K562 (cell line): ENCODE measurements around the gene BNC1. TPM values are rescaled to one million over a fixed set of nuclear protein-coding genes. Genes with fewer than 3 reads are reported as not detected.
A peak's percentile ranks its signal among the peaks of the same experiment; 100 is the strongest.

Source experiments
- ARID1B ChIP-seq: fragments of 450-650 bp; IDR thresholded peaks from 2 replicates; pipeline ENCODE4 v1.6.1; 2016; ENCODE audit warnings: antibody characterized with exemption, mild to moderate bottlenecking, inconsistent platforms
- ATF7 ChIP-seq: fragments of 450-650 bp; IDR thresholded peaks from 2 replicates; pipeline ENCODE4 v1.7.1; 2014; ENCODE audit warnings: mild to moderate bottlenecking, moderate library complexity
- BCL6 ChIP-seq: fragments of 250-450 bp; sonication (Bioruptor Pico); IDR thresholded peaks from 2 replicates; pipeline ENCODE4 v1.4.0; 2020
- CAMTA2 ChIP-seq: fragments of 250-450 bp; sonication (Bioruptor Pico); conservative IDR thresholded peaks from 2 replicates; pipeline ENCODE4 v1.5.1; 2022
- CBX8 ChIP-seq: fragments of 200-600 bp; sonication (generic); IDR thresholded peaks from 2 replicates; pipeline ENCODE4 v1.6.1; 2012; ENCODE audit warnings: borderline replicate concordance, mixed run types, low read depth, mild to moderate bottlenecking, moderate library complexity, mixed read lengths, low read length, control low read depth, inconsistent platforms; ENCODE audit not compliant: poor library complexity, severe bottlenecking; ENCODE audit errors: extremely low read depth
- DMBX1 ChIP-seq: fragments of 250-450 bp; sonication (Bioruptor Pico); IDR thresholded peaks from 2 replicates; pipeline ENCODE4 v1.8.0; 2022; ENCODE audit warnings: inconsistent platforms, mild to moderate bottlenecking, moderate library complexity, borderline replicate concordance
- ERF ChIP-seq: fragments of 450-650 bp; formaldehyde crosslinking; IDR thresholded peaks from 2 replicates; pipeline ENCODE4 v1.4.0; 2020; ENCODE audit warnings: mild to moderate bottlenecking, mixed read lengths
- GMEB1 ChIP-seq: fragments of 250-450 bp; sonication (Bioruptor Pico); IDR thresholded peaks from 2 replicates; pipeline ENCODE4 v1.4.0; 2020; ENCODE audit warnings: mild to moderate bottlenecking
- L3MBTL2 ChIP-seq: fragments of 450-650 bp; IDR thresholded peaks from 2 replicates; pipeline ENCODE4 v1.6.1; 2016; ENCODE audit warnings: mild to moderate bottlenecking, moderate library complexity
- MTA3 ChIP-seq: fragments of 450-650 bp; formaldehyde crosslinking; IDR thresholded peaks from 2 replicates; pipeline ENCODE4 v1.6.1; 2017; ENCODE audit warnings: mild to moderate bottlenecking, borderline replicate concordance
- NCOA2 ChIP-seq, 2 experiments: fragments of 450-650 bp; IDR thresholded peaks; 2 replicates each; pipeline ENCODE4 v1.6.1; 2018; ENCODE audit warnings: mild to moderate bottlenecking in 2 of 2, moderate library complexity in 1 of 2; ENCODE audit not compliant: partially characterized antibody in 2 of 2
- PRMT5 ChIP-seq: sonication (generic); formaldehyde crosslinking; IDR thresholded peaks from 2 replicates; pipeline ENCODE4 v1.5.0; 2020; ENCODE audit warnings: missing genetic modification reagents
- PYGO2 ChIP-seq: fragments of 450-650 bp; IDR thresholded peaks from 2 replicates; pipeline ENCODE4 v1.6.1; 2016; ENCODE audit warnings: mild to moderate bottlenecking, missing genetic modification characterization, moderate library complexity, missing compliant biosample characterization
- RBM14 ChIP-seq: fragments of 200-400 bp; formaldehyde crosslinking; IDR thresholded peaks from 2 replicates; pipeline ENCODE4 v1.6.1; 2018; ENCODE audit warnings: low read depth, mild to moderate bottlenecking, low read length, moderate library complexity, borderline replicate concordance; ENCODE audit not compliant: insufficient read depth
- RBM39 ChIP-seq: fragments of 200-400 bp; formaldehyde crosslinking; optimal IDR thresholded peaks from 2 replicates; pipeline ENCODE3; 2018; ENCODE audit warnings: low read depth, low read length
- SAP30 ChIP-seq: fragments of 200-600 bp; sonication (generic); IDR thresholded peaks from 2 replicates; pipeline ENCODE4 v1.6.1; 2012; ENCODE audit warnings: borderline replicate concordance, low read depth, mild to moderate bottlenecking, moderate library complexity, low read length, control low read depth, inconsistent platforms; ENCODE audit not compliant: insufficient read depth, poor library complexity, severe bottlenecking
- SP1 ChIP-seq: sonication (generic); formaldehyde crosslinking; IDR thresholded peaks from 2 replicates; pipeline ENCODE4 v1.8.1; 2022; ENCODE audit warnings: mild to moderate bottlenecking, missing genetic modification reagents
- SRF ChIP-seq, 2 experiments: fragments of 250-450, 450-650 bp in 1 of 2; sonication (Bioruptor Pico) in 1 of 2; sonication (generic) in 1 of 2; formaldehyde crosslinking; IDR thresholded peaks; 2 replicates each; pipeline versions ENCODE4 v1.5.0 to v1.5.1; 2020 to 2022; ENCODE audit warnings: mild to moderate bottlenecking in 1 of 2, missing genetic modification reagents in 1 of 2
- ZBTB8A ChIP-seq: fragments of 450-650 bp; IDR thresholded peaks from 2 replicates; pipeline ENCODE4 v1.6.1; 2018; ENCODE audit warnings: mild to moderate bottlenecking, moderate library complexity; ENCODE audit not compliant: partially characterized antibody
- ZFP1 ChIP-seq: fragments of 450-650 bp; formaldehyde crosslinking; IDR thresholded peaks from 2 replicates; pipeline ENCODE4 v1.4.0; 2020; ENCODE audit warnings: mild to moderate bottlenecking, mixed read lengths
- ZFX ChIP-seq: sonication (generic); formaldehyde crosslinking; IDR thresholded peaks from 2 replicates; pipeline ENCODE4 v1.8.0; 2022; ENCODE audit warnings: mild to moderate bottlenecking, missing genetic modification reagents, moderate library complexity
- ZNF165 ChIP-seq: fragments of 250-450 bp; sonication (Bioruptor Pico); IDR thresholded peaks from 2 replicates; pipeline ENCODE4 v1.4.0; 2020; ENCODE audit warnings: borderline replicate concordance
- ZNF24 ChIP-seq: fragments of 450-650 bp; IDR thresholded peaks from 2 replicates; pipeline ENCODE4 v1.6.1; 2016
- ZNF551 ChIP-seq: fragments of 250-450 bp; sonication (Bioruptor Pico); IDR thresholded peaks from 2 replicates; pipeline ENCODE4 v1.5.0; 2021; ENCODE audit warnings: mild to moderate bottlenecking, moderate library complexity
- ZNF717 ChIP-seq: fragments of 250-450 bp; sonication (Bioruptor Pico); IDR thresholded peaks from 2 replicates; pipeline ENCODE4 v1.5.0; 2021
- polyA plus RNA-seq, 8 experiments: library from polyadenylated mRNA; depleted of rRNA in 4 of 8; stranded (reverse) in 5 of 8; unstranded in 3 of 8; fragments of >200 nt; fragmentation: Nextera tagmentation in 2 of 8; fragmentation: Illumina TruSeq in 1 of 8; extraction: Ambion mirVana in 2 of 8; extraction: Trizol in 1 of 8; gene quantifications; 2 replicates each; pipeline versions ENCODE4 v1.2.1 to v1.2.3, GENCODE V29; 2011 to 2014; ENCODE audit warnings: inconsistent platforms in 1 of 8, missing spikeins in 1 of 8
- total RNA-seq, 7 experiments: library from RNA; depleted of rRNA in 6 of 7; stranded (reverse); fragments of >200 nt in 6 of 7; fragmentation: Illumina TruSeq in 2 of 7; extraction: Trizol in 2 of 7; gene quantifications; 2 replicates each; pipeline versions ENCODE4 v1.2.1 to v1.2.3, GENCODE V29; 2011 to 2021; ENCODE audit warnings: low replicate concordance in 1 of 7
- TF ChIP-seq, protein P1 (sequence below): fragments of 200-800 bp; sonication (Bioruptor generic); IDR thresholded peaks from 2 replicates; pipeline ENCODE4 v1.6.1; 2017; ENCODE audit warnings: missing genetic modification characterization, missing compliant biosample characterization

BNC1 gene
- total and polyA plus RNA-seq, 9 of the 15 experiments (the other 6 are each of a cell fraction or from before 2014, with no cell fraction given), result not detected

- TF ChIP-seq ZFX (CRISPR knock-in tag) (no peak), ATF7 (no peak), SAP30 (no peak), SRF (CRISPR knock-in tag; IDR thresholded peaks at IDR 0.05) (no peak), PYGO2 (no peak), RBM39 (no peak), SP1 (no peak), ZNF717 (CRISPR knock-in tag) (no peak), ZNF551 (no peak), GMEB1 (CRISPR knock-in tag) (no peak), ZNF24 (no peak), BCL6 (no peak), PRMT5 (CRISPR knock-in tag) (no peak), RBM14 (no peak), ZBTB8A (no peak), ARID1B (no peak), ERF (0 out of 2 replicates have a peak, but pooled peaks have one; percentile 63), CAMTA2 (CRISPR knock-in tag) (no peak), L3MBTL2 (no peak), MTA3 (0 out of 2 replicates have a peak, but pooled peaks have one; percentile 33), ZFP1 (CRISPR knock-in tag) (no peak), NCOA2 (IDR thresholded peaks at IDR 0.05; ENCODE audit: partially characterized antibody in 2 of 2) (no peak), ZNF165 (no peak), DMBX1 (CRISPR knock-in tag) (no peak), CBX8 (no peak)
- TF ChIP-seq, protein P1, sequence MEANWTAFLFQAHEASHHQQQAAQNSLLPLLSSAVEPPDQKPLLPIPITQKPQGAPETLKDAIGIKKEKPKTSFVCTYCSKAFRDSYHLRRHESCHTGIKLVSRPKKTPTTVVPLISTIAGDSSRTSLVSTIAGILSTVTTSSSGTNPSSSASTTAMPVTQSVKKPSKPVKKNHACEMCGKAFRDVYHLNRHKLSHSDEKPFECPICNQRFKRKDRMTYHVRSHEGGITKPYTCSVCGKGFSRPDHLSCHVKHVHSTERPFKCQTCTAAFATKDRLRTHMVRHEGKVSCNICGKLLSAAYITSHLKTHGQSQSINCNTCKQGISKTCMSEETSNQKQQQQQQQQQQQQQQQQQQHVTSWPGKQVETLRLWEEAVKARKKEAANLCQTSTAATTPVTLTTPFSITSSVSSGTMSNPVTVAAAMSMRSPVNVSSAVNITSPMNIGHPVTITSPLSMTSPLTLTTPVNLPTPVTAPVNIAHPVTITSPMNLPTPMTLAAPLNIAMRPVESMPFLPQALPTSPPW, result peak; percentile 88
These were observed 76.7 kb downstream of the BNC1 start, which contains the start of gene HDGFL3 (continued) for GRCh38 chr15:83207660-83208366.
